Measurements from ENCODE around the gene HTR1E.
A peak's percentile ranks its signal among the peaks of the same experiment; 100 is the strongest.
"Not testable (repeated sequence)": the region's sequence is repeated elsewhere in the genome, so short reads cannot be mapped to it uniquely, and the experiment has no call there.

HTR1E gene

DNA sequence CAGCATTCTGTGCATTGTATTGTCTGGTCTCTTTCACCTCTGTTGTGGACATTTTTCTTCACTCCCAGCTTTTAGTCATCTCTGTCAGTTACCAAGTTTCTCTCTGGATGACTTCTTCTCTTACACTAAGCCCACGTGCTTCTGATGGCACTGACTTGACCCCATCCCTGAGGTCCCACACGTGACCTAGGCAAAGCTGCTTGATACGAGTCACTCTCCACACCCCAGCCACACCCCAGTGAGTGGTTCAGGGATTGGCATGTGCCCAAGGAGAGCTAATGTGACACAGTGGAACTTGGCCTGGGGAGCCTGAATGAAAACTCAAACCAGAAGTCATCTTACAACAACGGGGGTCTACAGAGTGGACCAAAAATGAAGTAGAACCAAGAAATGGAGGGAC lies 32.2 kb downstream of the HTR1E start:
- DNase-seq (ENCODE audit: insufficient read length, low spot score), result no peak
- no peak for FAIRE-seq

DNA sequence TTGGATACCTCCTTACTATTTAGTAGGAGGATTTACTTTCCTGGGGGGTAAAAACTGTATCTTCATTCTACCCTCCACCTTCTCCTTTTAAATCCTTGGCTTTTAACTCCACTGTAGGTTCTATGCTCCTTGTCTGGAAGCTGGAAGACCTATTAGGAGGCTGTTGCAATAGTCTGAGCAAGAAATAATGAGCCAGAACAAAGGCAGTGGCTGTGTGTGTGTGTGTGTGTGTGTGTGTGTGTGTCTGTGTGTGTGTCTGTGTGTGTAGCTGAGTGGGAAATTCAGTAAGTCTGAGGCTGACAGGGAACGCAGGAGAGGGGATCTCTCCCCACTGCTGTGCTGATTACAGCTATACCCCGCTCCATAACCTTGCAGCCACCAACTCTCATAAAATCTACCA lies 35.8 kb downstream of the HTR1E start:
- FAIRE-seq, result no peak
- no peak for DNase-seq (ENCODE audit: insufficient read length, low spot score)

DNA sequence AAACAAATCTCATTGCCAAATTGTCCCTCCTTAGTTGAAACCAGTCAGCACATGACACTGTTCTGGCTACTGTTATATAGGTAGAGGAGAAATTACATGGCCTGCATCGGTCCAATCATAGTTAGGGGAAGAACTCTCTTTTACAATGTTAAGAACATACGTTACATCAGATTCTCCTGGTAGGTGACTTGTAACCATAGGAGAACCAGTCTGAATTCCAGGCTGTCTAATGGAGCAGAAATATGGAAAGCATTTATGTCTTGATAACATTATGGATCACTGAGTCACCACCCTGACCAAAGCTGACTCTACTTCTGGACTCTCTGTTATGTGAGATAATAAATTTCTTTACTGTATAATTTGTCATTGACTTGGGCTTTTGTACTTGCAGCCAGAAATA lies 40.9 kb downstream of the HTR1E start:
- DNase-seq (ENCODE audit: insufficient read length, low spot score), result no peak
- no peak for FAIRE-seq

DNA sequence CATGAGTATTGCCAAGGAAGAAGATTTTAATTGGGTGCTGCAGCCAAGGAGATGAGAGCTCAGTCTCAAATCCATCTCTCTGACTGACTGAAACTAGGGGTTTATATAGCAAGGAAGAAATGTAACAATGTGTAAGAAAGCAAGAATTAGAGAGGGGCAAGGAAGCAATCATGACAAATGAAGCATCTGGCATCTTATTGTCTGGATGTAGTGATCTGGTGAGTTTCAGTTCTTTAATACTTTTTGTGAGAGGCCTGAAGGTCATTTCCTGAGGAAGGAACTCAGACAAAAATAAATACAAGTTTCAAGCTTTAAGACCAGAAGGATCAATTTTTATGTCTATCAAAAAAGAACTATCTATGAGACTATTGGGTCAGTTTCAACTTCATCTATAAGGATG lies 64.2 kb downstream of the HTR1E start:
- DNase-seq (ENCODE audit: insufficient read length, low spot score), result no peak
- FAIRE-seq, result no peak

DNA sequence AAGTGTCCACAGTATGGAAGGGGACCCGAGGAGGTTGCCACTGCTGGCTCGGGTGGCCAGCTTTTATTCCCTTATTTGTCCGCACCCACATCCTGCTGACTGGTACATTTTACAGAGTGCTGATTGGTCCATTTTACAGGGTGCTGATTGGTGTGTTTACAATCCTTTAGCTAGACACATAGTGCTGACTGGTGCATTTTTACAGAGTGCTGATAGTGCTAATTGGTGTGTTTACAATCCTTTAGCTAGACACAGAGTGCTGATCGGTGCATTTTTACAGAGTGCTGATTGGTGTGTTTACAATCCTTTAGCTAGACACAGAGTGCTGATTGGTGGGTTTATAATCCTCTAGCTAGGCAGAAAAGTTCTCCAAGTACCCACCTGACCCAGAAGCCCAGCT lies 65.1 kb downstream of the HTR1E start:
- FAIRE-seq; DNase-seq (ENCODE audit: insufficient read length, low spot score): not testable (repeated sequence)

DNA sequence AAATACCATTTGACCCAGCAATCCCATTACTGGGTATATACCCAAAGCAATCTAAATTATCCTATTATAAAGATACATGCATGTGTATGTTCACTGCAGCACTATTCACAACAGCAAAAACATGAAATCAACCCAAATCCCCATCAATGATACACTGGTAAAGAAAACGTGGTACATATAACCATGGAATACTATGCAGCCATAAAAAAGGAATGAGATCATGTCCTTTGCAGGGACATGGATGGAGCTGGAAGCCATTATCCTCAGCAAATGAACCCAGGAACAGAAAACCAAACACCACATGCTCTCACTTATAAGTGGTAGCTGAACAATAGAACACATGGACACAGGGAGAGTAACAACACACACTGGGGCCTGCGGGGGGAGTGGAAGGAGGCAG lies 69.2 kb downstream of the HTR1E start:
- DNase-seq (ENCODE audit: insufficient read length, low spot score); FAIRE-seq: not testable (repeated sequence)

DNA sequence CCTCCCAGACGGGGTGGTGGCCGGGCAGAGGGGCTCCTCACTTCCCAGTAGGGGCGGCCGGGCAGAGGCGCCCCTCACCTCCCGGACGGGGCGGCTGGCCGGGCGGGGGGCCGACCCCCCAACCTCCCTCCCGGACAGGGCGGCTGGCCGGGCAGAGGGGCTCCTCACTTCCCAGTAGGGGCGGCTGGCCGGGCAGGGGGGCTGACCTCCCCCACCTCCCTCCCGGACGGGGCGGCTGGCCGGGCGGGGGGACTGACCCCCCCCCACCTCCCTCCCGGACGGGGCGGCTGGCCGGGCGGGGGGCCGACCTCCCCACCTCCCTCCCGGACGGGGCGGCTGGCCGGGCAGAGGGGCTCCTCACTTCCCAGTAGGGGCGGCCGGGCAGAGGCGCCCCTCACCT lies 72.3 kb downstream of the HTR1E start:
- not testable (repeated sequence) for DNase-seq (ENCODE audit: insufficient read length, low spot score); FAIRE-seq

DNA sequence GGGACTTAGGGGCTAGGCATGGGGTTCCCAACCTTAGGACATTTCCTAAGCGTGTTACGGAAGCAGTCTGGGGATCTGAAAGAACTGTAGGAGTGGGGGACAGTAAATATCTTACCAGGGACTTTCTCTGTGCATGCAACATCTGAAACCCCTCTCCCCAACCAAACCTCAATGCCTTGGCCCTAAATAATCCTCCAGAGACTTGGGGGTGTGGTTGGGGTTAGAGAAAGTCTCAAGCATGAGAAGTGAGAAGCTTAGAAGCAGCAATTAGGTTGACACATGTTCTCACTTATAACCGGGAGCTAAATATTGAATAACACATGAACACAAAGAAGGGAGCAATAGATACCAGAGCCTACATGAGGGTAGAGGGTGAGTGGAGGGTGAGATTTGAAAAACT lies 74.7 kb downstream of the HTR1E start:
- FAIRE-seq, result no peak
- no peak for DNase-seq (ENCODE audit: insufficient read length, low spot score)

DNA sequence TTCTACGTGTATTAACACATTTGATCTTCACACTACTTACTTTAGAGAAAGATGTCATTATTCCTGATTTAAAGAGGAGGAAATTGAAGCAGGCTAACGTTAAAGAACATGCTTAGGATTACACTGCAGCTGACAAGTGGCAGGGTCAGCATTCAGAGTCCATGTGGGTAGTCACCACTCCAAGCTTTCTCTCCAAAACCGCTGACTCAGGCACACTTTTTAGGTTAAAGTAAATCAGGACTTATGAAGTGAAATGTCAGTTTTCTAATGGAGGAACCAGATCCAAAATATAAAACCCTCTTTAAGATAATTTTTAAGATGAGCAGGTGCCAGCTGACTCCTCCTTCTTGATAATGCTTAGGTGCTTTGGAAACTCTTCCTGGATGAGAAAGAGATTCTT lies 75.4 kb downstream of the HTR1E start:
- DNase-seq (ENCODE audit: insufficient read length, low spot score) (no peak), FAIRE-seq (no peak)

DNA sequence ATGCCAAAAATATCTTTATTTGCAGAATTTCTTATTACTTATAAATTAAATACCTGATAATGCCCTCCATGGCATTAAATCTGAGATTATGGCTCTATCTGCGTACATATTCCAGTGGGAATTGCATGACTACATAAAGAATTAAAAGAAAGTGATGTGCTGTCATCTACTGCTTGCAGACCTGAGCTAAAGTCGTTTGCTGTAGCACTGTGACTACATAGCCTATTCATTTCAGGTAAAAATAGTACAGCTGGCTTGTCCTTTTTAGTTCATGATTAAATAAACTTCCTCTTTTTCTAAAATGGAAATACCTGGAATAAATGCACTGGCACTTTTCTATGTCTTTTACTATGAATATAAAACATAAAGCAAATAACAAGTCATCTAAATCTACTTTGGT lies 79.4 kb downstream of the HTR1E start:
- no peak for DNase-seq (ENCODE audit: insufficient read length, low spot score)
- no peak for FAIRE-seq

DNA sequence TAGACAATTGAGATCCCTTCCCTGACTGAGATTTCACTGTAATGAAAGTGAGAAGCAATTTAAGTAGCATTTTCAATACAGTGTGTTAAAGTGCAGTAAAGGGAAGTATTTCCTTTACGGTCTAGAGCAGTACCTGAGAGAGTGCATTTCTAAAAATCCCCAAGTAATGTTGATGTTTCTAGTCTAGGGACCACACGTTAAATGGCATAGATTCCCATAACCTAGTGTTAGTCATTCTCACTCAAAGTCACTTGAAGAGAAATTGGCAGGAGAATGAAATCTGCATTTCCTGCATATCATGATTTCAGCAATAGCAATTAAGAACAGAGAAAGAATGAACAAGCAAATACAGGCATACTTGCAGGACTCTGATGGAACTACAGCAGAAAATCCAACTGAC lies 89.7 kb downstream of the HTR1E start:
- no peak for FAIRE-seq

DNA sequence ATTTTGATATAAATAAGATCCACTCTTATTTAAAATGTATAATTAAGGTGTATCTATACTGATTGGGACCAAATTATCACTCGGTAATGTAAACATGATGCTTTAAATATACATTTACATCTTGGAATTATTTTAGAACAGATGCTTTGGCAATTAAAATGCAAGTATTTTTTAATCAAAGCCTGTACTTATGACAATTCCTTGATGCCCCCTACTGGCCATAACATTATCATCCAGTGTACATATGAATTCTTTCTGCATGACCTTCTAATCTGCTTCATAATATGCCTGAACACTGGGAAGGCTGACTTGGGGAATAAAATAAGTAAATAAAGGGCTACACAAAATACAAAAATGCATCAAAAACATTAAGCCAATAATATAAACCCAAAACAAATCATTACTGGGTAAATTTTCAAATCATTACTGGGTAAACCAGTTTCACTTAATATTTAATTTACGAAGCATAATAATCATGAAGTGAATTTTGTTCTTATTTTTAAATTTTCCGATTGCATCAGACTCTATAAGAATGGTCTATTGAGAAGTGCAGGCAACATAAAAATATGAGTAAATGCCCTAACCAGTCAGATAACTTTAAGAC lies 92.5 kb downstream of the HTR1E start:
- DNase-seq (ENCODE audit: insufficient read length, low spot score), result no peak
- peak; percentile 33 for FAIRE-seq

More for the DNA sequence above, 89.7 kb downstream of the HTR1E start:
- DNase-seq (ENCODE audit: insufficient read length, low spot score), result no peak

DNA sequence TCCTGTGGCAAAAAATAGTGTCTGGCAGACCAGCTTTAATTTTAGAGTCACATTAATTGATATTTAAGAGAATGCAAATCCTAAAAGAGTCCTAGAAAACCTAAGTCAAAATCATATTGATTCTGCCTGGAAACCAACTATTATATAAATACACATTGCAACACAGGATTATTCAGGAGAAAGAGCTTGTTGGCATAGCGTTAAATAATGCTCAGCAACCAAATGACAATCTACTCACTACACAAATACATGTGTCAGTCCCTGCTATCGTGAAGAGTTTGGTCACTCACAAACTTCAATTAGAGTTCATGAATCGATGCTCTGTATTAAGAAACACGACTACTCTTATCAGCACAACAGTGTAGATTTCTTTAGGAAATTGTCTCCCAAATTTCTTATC lies 103.4 kb downstream of the HTR1E start:
- FAIRE-seq, result no peak
- no peak for DNase-seq (ENCODE audit: insufficient read length, low spot score)

DNA sequence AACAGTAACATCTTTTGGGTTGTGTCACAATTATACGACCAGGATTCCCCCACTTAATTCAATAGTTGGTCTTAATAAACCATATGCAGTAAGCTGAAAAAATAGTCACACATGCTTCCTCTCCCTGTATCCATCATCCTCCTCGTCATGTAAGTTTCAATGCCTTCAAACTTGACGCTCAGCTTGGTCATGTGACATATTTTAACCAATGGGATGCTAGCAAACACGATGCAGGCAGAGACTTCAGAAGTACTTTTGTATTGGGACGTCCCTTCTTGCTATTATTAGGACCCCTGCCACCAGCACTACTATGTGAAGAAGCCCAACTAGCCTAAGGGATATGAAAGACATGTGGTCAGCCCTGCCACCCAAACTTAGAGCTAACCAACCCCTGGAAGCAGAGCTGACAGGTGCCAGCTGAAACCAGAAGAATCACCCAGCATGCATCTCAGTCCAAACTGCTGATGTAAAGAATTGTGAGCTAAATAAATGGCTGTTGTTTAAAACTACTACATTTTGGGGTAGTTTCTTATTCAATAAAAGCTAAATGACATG lies 108.3 kb downstream of the HTR1E start:
- DNase-seq (ENCODE audit: insufficient read length, low spot score) (no peak), FAIRE-seq (no peak)

DNA sequence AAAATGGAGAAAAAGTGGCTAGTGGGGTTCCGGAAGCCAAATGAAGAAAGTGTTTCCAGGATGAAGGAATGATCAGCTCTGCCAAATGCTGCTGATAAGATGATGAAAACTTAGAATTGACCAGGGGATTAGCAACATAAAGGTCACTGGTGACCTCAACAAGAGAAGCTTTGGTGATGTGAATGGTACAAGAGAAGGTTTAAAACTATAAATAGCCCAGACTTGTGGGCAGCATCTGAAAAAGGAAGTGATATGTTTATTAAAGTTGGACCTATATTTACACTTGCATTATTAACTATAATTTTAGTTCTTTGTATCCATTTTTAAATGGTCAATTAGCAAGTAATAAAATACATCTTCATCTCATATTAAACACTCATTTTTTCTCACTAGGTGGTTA lies 112.5 kb downstream of the HTR1E start:
- FAIRE-seq (no peak), DNase-seq (ENCODE audit: insufficient read length, low spot score) (no peak)

DNA sequence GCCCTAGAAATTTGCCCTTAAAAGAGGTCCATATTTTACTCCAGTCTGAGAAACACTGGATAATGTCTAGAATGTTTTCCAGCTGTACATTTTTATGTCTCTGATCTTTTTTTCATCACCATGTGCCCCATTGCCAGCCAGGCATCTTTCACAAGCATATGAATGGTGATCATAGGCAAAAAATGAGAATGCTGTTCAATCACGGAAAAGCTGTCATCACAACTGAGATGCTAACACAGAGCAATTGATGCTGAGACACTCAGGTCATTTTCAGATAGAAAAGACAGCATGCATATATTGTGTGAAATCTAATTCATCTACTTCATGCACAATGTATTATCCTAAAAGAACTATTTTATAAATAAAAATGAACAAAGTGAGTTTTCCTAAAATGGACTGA lies 116.0 kb downstream of the HTR1E start:
- no peak for FAIRE-seq
- DNase-seq (ENCODE audit: insufficient read length, low spot score), result no peak

DNA sequence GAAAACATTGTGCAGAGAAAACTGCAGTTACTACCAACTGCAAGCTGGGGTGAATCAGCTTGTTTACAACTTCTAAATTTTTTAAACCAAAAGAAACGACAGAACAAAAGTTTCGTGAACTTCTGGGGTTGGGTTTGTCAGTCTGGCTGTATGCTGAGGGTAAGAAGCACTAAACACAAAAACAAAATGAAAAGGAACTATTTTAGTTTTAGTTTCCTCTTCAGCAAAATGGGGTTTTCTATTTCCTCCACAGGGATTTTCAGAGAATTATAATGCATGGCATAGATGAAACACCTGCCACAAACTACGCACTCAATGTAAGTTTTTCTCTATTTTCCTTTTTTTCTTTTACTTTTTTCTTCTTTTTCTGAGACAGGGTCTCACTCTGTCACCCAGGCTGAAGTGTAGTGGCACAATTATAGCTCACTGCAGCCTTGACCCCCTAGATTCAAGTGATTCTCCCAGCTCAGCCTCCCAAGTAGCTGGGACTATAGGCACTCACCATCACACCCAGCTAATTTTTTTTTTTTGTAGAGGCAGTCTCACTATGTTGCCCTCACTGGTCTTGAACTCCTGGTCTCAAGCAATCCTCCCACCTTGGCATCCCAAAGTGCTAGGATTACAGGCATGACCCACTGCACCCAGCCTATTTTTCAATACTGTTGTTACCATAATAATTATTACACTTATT lies 117.0 kb downstream of the HTR1E start:
- DNase-seq (ENCODE audit: insufficient read length, low spot score) (no peak), FAIRE-seq (peak; percentile 77)

DNA sequence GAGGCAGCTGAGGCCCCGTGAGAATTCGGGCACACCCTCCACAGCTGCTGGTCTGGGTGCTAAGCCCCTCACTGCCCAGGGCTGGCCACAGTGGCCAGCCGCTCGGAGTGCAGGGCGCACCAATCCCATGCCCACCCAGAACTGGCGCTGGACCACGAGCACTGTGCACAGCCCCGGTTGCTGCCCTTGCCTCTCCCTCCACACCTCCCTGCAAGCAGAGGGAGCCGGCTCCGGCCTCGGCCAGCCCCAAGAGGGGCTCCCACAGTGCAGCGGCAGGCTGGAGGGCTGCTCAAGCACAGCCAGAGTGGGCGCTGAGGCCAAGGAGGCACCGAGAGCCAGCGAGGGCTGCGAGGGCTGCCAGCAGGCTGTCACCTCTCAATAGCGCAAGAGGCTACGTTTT lies 122.6 kb downstream of the HTR1E start:
- FAIRE-seq, result no peak
- DNase-seq (ENCODE audit: insufficient read length, low spot score), result no peak

DNA sequence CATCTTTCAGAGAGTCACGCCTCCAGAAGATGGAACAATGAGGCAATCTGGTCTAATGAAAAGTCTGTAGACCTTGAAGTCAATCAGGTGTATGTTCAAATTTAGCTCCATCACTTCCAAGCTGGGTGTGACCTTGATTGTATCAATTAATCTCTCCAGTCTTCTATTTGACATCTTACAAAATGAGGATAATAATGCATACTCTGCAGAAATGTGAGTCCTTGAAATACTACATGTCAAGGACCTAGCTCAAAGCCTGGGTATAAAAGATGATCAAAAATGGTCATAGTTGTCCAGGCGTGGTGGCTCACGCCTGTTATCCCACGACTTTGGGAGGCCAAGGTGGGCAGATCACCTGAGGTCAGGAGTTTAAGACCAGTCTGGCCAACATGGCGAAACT lies 127.8 kb downstream of the HTR1E start:
- DNase-seq (ENCODE audit: insufficient read length, low spot score) (no peak), FAIRE-seq (no peak)

All from GM19239 (cell line).